ENCODE data around the gene BRF1.
"Not testable (repeated sequence)": the region's sequence is repeated elsewhere in the genome, so short reads cannot be mapped to it uniquely, and the experiment has no call there.

BRF1 gene

DNA sequence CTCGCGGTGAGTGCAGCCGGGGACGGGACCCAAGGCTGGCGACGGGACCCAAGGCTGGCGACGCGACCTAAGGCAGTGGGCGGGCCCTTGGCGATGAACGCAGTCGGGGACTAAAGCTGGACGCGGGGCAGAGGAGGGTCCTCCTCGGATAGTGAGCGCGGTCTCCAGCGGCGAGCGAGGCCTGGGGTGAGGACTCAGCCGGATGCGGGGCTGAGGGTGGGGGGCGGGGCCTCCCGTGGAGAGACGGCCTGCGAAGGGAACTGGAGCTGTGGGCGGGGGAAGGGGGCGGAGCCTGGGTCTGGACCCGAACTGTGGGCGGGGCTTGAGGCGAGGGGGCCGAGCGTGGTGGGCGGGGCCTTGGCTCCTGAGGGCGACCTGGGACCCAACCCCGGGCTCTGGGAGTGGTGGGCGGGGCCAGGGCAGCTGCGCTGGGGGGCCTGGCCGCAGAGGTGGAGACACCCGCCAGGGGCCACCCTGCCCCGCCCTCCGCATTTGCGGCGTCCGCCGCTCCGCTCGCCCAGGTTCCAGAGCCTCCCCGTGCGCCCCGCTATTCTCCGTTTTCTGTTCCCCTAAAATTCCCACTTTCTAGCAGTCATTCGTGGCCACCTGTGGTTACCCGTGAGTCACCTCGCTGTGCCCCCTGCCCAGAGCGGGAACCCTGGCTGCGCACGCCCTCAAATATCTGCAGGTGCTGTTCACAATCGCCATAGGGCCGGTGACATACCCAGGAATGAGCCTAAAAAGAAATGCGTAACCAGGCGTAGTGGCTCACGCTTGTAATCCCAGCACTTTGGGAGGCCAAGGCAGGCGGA lies 508 bp upstream of the BRF1 start:
- in situ Hi-C loops (cut with HindIII; ENCODE audit: low pct_ligation_motif_present, low pct_unique_long_range_greater_than_20kb, low sequenced_read_pairs) = no loop called here
- peak; percentile 92 for DNase-seq

DNA sequence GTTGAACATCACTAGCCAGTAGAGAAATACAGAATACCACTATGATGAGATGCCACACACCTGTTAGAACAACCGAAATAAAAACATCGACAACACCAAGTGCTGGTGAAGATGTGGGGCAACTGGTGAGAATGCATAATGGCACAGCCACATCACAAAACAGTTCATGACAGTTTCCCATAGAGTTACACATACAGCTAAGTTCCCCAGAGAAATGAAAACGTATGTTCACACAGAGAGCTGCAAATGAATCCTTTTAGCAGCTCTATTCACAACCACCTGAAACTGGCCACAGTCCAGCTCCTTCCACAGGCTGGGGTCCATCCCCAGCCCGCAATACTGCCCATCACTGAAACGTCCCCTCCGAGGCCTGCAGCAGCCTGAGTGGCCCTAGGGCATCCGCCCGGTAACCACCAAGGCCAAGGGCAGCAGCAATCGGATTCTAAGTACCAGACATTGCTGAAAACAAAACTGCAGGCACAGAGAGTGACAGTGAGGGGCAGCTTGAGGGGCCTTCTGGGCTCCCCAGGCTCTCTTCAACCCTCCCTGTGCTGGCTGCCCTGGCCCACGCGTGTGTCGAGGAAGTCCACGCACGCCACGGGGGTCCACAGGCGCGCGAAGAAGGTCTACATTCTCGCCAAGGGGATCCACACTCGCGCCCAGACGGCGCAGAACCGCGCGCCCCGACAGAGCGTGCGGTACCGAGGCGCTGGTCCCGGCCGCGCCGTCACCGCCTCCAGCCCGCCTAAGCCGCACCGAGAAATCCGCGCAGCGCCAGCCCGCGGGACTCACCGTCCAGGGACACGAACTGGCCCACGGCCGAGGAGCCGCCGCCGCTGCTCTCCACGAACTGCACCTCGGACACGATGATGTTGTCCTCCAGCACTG lies 903 bp downstream of the BRF1 start:
- DNase-seq = no peak
- in situ Hi-C loops (cut with HindIII; ENCODE audit: low pct_ligation_motif_present, low pct_unique_long_range_greater_than_20kb, low sequenced_read_pairs) = no loop called here

DNA sequence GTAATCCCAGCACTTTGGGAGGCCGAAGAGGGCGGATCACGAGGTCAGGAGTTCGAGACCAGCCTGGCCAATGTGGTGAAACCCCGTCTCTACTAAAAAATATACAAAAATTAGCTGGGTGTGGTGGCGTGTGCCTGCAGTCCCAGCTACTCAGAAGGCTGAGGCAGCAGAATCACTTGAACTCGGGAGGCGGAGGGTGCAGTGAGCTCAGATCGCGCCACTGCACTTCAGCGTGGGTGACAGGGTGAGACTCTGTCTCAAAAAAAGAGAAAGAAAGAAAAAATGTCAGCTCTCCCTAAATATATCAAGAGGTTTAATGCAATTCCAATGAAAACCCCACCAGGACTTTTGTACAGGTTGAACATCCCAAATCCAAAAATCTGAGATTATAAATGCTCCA lies 3.5 kb downstream of the BRF1 start:
- DNase-seq; in situ Hi-C loops (cut with HindIII; ENCODE audit: low pct_ligation_motif_present, low pct_unique_long_range_greater_than_20kb, low sequenced_read_pairs): not testable (repeated sequence)

DNA sequence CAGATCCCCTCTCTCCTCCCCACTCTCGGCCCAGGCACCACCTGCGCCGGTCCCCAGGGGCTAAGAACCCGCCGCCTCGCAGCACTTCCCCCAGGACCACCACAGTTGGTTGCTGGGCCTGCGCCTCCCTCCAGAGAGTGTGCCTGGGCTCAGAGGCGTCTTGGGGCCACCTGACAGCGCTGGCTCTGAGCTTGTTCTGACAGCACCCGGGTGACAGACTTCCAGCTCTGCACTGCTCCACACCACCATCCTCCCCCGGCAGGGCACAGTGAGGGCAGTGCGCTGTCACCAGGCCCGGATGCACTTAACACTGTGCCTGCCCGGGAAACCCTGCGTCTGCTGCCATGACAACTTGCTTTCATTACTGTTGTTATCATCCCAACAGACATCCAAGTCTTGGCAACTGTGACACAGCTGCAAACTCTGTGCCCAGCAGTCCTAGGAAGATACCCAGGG lies 6.6 kb downstream of the BRF1 start:
- DNase-seq = no peak
- in situ Hi-C loops (cut with HindIII; ENCODE audit: low pct_ligation_motif_present, low pct_unique_long_range_greater_than_20kb, low sequenced_read_pairs) = no loop called here

DNA sequence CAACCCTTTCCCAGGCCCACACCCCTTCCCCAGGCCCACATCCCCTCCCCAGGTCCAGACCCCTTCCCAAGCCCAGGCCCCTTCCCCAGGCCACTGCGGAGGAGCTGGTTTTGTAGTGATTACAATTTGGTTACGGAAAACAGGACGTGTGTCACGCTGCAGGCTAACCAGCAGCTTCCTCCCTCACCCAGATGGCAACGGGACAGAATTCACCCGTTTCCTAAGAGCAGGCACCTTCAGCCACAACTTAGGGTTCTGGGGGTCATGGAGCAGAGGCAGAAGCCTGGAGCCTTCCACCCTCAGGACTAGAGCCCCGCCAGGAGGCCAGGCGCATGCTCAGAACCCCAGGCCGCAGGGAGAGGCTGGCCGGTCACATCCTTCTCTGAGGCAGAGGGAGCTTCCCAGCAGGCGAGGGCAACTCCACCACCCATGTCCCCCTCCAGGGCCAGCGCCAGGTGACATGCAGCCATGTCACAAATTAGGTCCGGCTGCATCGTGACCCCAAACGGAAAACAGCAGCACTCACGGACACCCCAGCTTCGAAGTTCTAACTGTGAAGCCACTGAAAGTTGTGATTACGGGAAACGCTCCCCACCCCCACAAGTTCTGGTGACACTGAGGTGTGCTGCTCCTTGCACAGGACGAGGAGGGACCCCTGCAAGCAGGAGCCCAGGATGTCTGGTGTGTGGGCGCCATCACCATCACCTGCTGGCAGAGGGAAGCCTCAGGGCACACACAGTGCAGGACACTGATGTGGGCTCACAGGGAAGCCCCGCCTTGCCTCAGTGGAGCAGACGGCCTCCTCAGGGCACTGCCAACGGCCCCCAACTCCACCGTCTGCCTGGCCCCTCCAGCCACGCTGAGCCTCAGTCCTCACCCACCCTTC lies 7.7 kb downstream of the BRF1 start:
- in situ Hi-C loops (cut with HindIII; ENCODE audit: low pct_ligation_motif_present, low pct_unique_long_range_greater_than_20kb, low sequenced_read_pairs) = no loop called here
- DNase-seq = no peak

DNA sequence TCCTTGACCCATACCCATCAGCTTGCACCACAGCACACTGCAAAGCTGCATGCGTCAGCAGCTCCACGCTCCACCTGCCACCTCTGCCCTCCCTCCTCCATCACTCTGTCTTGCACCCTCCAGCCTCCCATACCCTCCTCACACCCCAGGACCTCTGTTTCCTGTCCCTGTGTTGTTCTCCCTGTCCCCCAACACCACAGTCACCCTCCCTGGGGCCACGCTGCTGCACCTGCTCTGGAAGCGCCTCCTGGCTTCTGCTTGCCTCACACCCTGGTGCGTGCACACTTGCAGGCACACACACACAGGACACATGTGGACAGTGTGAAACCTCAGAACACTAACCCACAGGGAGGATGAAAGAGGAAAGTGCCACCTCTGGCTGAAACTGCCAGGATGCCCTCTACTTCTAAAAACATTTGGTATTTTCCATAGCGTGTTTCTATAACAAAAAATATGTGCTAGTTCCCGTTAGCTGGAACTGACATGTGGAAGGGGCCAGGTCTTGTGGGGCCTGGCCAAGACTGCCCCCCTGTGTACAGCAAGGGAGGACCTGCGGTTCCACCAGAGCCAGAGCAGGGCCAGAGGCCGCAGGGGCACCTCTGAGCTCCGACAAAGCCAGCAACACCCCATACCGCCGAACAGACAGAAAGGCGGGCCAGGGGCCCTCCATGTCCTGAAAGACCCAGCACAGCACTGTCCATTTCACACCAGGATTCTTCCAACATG lies 10.0 kb downstream of the BRF1 start:
- in situ Hi-C loops (cut with HindIII; ENCODE audit: low pct_ligation_motif_present, low pct_unique_long_range_greater_than_20kb, low sequenced_read_pairs) = no loop called here
- DNase-seq = no peak

DNA sequence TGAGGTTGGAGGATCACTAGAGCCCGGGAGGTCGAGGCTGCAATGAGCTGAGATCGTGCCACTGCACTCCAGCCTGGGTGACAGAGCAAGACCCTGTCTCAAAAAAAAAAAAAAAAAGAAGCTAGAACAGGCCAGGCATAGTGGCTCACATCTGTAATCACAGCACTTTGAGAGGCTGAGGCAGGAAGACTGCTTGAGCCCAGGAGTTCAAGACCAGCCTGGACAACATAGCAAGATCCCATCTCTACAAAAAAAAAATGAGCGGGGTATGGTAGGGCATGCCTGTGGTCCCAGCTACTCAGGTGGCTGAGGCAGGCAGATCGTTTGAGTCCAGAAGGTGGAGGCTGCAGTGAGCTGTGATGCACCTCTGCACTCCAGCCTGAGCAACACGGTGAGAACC lies 11.9 kb downstream of the BRF1 start:
- in situ Hi-C loops (cut with HindIII; ENCODE audit: low pct_ligation_motif_present, low pct_unique_long_range_greater_than_20kb, low sequenced_read_pairs); DNase-seq: not testable (repeated sequence)

DNA sequence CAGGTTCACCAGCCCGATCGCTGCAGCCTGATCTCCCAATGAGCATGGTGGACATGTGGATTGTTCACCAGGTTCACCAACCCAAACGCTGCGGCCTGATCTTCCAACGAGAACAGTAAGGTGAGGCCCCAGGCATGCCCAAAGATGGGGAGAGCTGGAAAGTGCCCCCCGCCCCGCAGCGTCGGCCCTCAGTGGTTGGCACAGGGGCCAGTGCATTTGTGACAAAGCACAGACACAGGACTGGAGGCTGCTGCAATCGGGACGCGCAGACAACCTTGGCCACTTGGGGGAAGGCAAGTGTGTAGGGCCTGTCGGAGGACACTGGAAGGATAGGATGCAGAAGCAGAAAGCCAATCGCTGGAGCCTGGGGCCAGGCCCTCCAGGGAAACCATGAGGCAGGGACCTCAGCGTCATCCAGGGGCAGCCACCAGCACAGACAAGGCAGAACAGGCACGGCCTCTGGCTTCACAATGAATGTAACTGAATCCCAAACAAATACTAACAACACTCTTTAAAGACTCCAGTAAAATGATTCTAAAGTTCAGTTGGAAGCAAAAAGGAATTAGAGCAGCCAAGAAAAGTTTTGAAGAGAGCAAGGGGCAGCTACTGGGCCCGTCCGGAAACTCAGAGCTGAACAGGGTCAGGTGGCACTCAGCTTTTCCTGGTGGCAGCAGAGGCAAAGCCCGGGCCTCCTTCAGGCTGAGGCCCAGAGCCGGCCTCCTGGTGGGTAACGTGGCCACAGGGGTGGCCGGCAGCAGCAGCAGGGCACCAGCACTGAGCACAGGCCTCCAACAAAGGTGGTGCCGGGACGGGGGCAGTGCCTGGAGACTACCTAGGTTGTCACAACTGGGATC lies 13.3 kb downstream of the BRF1 start:
- in situ Hi-C loops (cut with HindIII; ENCODE audit: low pct_ligation_motif_present, low pct_unique_long_range_greater_than_20kb, low sequenced_read_pairs) = no loop called here
- no peak for DNase-seq

DNA sequence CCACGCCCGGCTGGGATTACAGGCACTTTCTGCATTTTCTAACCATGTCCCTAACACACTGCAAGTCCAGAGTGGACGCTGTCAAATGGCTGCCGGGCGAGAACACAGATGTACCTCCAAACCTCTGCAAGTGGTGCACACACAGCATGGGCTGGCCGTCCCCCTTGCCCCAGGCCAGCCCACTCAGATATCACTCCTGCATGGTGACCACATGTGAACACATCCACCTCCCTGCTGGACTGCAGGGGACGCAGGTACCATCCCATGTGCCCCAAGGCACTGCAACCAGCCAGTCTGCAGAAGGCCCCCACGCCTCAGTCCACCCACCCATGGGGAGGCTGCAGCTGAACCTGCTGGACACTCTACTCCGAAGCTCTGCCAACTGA lies 14.0 kb downstream of the BRF1 start:
- in situ Hi-C loops (cut with HindIII; ENCODE audit: low pct_ligation_motif_present, low pct_unique_long_range_greater_than_20kb, low sequenced_read_pairs) = no loop called here

DNA sequence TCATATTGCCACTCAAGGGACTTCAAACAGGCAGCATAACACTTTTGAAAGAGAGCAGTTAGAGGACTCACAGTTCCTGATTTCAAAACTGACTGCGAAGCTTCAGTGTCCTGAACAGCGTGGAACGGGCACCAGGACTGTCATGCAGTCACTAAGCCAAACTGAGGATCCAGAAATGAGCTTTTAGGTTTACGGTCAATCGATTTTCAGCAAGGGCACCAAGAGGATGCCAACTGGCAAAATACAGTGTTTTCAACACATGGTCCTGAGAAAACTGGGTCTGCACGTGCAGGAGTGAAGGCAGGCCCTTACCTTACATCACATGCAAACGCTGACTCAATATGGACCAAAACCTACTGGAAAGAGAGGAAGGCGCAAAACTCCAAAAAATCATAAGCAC lies 15.6 kb downstream of the BRF1 start:
- in situ Hi-C loops (cut with HindIII; ENCODE audit: low pct_ligation_motif_present, low pct_unique_long_range_greater_than_20kb, low sequenced_read_pairs) = no loop called here
- no peak for DNase-seq

More for the DNA sequence above, 14.0 kb downstream of the BRF1 start:
- no peak for DNase-seq

DNA sequence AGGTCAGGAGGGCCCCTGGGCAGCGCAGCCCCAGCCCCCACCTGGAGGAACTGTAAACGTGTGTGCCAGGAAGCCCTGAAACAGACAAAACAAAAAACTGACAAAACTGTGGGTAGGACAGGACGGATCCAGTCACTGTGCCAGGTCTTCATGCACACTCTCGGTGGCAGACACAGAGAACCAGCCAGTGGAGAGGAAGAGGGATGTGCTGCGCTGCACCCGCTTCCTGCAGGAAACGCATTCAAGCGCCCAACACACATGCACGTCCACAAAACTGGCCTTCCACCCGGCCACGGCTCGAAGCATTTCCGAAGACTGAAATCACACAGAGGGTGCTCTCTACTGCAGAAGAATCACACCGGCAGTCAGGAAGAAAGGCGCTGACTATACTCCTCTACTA lies 16.9 kb downstream of the BRF1 start:
- in situ Hi-C loops (cut with HindIII; ENCODE audit: low pct_ligation_motif_present, low pct_unique_long_range_greater_than_20kb, low sequenced_read_pairs) = no loop called here

DNA sequence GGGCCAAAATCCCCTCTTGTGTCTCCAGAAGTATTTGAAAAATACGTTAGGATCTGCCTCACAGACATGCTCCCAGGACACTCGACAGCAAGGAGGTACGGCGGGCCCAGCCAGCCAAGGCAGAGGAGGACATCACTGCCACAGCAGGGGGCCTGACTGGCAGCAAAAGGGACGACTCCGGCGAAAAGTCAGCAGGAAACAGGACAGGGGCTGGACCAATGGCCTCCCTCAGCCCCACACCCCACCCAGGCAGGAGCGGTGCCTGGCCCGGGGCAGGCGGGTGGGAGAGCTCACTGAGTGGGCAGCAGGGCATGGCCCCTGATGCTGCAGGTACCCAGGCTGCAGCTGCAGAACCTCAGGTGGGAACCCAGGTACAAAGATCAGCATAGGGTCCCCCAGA lies 17.8 kb downstream of the BRF1 start:
- in situ Hi-C loops (cut with HindIII; ENCODE audit: low pct_ligation_motif_present, low pct_unique_long_range_greater_than_20kb, low sequenced_read_pairs) = no loop called here
- DNase-seq = no peak

More for the DNA sequence above, 16.9 kb downstream of the BRF1 start:
- DNase-seq = no peak

DNA sequence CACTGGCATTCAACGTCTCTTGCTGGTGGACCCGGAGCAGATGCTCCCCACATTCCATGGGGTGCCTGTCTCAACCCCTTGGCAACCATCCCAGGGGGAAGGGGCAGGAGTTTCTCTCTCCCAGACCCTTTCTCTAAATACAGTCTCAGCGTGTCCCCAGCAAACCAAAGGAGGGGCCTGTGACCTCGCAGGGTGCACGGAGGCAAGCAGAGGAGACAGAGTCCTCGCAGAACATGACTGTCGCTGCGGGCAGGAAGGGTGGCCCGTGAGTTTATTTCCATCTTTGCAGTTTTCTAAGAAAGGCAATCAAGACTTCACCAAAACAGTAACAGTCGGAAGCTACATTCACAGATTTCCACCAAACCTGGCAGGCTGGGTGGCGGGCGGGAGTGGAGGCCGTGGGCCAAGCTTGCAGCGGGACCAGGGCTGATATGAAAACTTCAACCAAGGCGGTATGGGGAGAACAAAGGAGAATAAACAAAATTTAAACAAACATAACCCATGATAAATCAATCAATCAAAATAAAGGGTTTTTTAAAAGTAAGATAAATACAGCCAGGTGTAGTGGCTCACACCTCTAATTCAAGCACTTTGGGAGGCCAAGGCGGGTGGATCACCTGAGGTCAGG lies 18.6 kb downstream of the BRF1 start:
- DNase-seq = no peak
- in situ Hi-C loops (cut with HindIII; ENCODE audit: low pct_ligation_motif_present, low pct_unique_long_range_greater_than_20kb, low sequenced_read_pairs) = no loop called here

DNA sequence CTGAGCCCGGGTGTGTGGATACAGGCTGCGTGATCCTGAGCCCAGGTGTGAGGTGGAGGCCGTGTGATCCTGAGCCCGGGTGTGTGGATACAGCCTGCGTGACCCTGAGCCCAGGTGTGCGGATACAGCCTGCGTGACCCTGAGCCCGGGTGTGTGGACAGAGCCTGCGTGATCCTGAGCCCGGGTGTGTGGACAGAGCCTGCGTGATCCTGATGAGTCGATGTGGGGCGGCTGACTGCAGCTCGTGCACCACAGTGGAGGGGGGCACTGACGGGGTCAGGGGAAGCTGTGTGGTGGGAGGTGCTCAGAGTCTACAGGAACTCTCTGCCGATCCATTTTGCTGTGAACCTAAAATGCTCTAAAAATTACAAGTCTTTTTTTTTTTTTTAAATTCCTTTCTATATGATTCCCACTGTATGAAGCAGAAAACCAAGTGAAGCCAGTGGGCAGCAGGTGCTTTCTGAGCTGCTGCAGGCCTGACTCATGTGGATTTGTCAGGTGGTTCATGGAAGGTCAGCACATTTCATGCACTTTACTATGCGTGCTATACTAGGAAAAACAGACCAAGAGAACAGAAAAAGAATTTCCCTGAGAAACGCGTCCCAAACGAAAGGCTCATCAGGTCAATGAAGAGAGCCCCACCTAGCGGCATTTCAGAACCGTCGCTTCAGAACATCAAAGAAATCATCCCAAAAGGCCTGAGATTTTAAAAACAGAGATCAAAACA lies 19.3 kb downstream of the BRF1 start:
- in situ Hi-C loops (cut with HindIII; ENCODE audit: low pct_ligation_motif_present, low pct_unique_long_range_greater_than_20kb, low sequenced_read_pairs) = no loop called here
- DNase-seq = peak; percentile 61

DNA sequence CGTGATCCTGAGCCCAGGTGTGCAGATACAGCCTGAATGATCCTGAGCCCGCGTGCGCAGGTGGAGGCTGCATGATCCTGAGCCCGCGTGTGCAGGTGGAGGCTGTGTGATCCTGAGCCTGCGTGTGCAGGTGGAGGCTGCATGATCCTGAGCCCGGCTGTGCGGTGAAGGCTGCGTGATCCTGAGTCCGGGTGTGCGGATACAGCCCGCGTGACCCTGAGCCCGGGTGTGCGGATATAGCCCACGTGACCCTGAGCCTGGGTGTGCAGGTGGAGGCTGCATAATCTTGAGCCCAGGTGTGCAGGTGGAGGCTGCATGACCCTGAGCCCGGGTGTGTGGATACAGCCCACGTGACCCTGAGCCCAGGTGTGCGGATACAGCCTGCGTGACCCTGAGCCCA lies 20.3 kb downstream of the BRF1 start:
- in situ Hi-C loops (cut with HindIII; ENCODE audit: low pct_ligation_motif_present, low pct_unique_long_range_greater_than_20kb, low sequenced_read_pairs) = no loop called here
- DNase-seq = no peak

DNA sequence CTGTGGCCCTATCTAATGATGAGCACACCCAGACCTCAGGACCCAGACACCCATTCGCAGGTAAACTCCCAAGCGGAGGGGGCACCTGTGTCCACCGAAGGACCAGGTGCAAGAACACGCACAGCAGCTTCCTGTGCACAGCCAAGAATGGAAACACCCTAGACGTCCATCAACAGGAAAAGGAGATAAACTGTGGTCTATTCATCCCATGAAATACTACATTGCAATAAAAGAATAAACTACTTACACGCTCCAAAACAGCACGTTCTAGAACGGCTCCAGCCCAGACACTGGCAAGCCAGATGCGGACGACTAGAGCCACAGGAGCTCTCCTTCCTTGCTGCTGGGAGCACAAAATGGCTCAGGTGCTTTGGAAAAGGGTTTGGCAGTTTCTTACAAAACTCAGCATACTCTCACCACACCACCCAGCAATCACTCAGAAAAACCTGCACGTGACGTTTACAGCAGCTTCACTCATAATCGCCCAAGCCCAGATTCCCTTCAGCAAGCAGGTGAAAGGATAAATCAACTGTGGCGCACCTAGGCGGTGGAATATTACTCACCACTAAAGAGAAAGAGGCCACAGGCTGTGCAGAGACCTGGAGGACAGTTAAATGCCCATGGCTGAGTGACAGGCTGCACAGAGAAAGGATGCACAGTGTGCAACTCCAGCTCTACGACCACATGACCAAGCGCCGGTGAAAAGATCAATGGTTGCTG lies 21.0 kb downstream of the BRF1 start:
- in situ Hi-C loops (cut with HindIII; ENCODE audit: low pct_ligation_motif_present, low pct_unique_long_range_greater_than_20kb, low sequenced_read_pairs) = no loop called here
- DNase-seq = no peak
